HG03108 (cell line): ENCODE results near the gene NXPE2.
"Not testable (repeated sequence)": the region's sequence is repeated elsewhere in the genome, so short reads cannot be mapped to it uniquely, and the experiment has no call there.

Experiments
- ATAC-seq: cut with Tn5 transposase; IDR thresholded peaks from one replicate; pipeline ENCODE4 v1.9.1; 2021; ENCODE audit warnings: moderate library complexity; ENCODE audit not compliant: unreplicated experiment

NXPE2 gene

GRCh38 chr11:114678125-114679036 is at the start of gene NXPE2:
Gene NXPE2 (plus strand): TSS chr11:114678527. CDS start chr11:114678576, 49 bp downstream.
- no peak for ATAC-seq

- not testable (repeated sequence) for ATAC-seq
These were observed 46.8 kb upstream of the NXPE2 start for GRCh38 chr11:114631445-114631965.

- ATAC-seq, result not testable (repeated sequence)
These were observed 38.9 kb upstream of the NXPE2 start for GRCh38 chr11:114639440-114639839.

GRCh38 chr11:114650661-114651060 is 27.7 kb upstream of the NXPE2 start:
- ATAC-seq, result no peak

- ATAC-seq, result no peak
These were observed 27.1 kb upstream of the NXPE2 start for GRCh38 chr11:114651145-114651718.

GRCh38 chr11:114653148-114653547 is 25.2 kb upstream of the NXPE2 start:
- ATAC-seq, result no peak

- no peak for ATAC-seq
These were observed 13.7 kb upstream of the NXPE2 start for GRCh38 chr11:114664641-114665040.

GRCh38 chr11:114666760-114667159 is 11.6 kb upstream of the NXPE2 start:
- ATAC-seq, result no peak

- no peak for ATAC-seq
These were observed 10.2 kb upstream of the NXPE2 start for GRCh38 chr11:114668109-114668508.

GRCh38 chr11:114673661-114674060 is 4.7 kb upstream of the NXPE2 start:
- ATAC-seq, result no peak

GRCh38 chr11:114679505-114679904 is 1.2 kb downstream of the NXPE2 start:
- ATAC-seq, result no peak

- ATAC-seq, result no peak
These were observed 4.7 kb downstream of the NXPE2 start for GRCh38 chr11:114683007-114683406.

GRCh38 chr11:114684636-114685035 is 6.3 kb downstream of the NXPE2 start:
- ATAC-seq, result no peak

- ATAC-seq, result no peak
These were observed 6.8 kb downstream of the NXPE2 start for GRCh38 chr11:114685097-114685496.

GRCh38 chr11:114705280-114706024 is 27.1 kb downstream of the NXPE2 start:
- no peak for ATAC-seq

- no peak for ATAC-seq
These were observed 31.6 kb downstream of the NXPE2 start for GRCh38 chr11:114709960-114710359.

GRCh38 chr11:114713756-114714155 is 35.4 kb downstream of the NXPE2 start:
- ATAC-seq, result no peak

GRCh38 chr11:114719562-114719961 is 41.2 kb downstream of the NXPE2 start:
- no peak for ATAC-seq

GRCh38 chr11:114724916-114725524 is 46.7 kb downstream of the NXPE2 start:
- ATAC-seq, result no peak

- no peak for ATAC-seq
These were observed 47.3 kb downstream of the NXPE2 start for GRCh38 chr11:114725623-114726022.

GRCh38 chr11:114736806-114737205 is 58.5 kb downstream of the NXPE2 start:
- ATAC-seq, result no peak
